ENCODE measurements around the gene KRT86. TPM values are rescaled to one million over a fixed set of nuclear protein-coding genes. Genes with fewer than 3 reads are reported as not detected.

The KRT86 gene
- total and polyA plus RNA-seq, 2 experiments from 2014 or later = 0.11 to 0.16 TPM

- H3K36me3 ChIP-seq (ENCODE audit: low read depth) = no peaks in the 10 kb centered on the region
- H3K27me3 ChIP-seq (replicated peaks; ENCODE audit: insufficient read depth) = no peaks in the 10 kb centered on the region
- TF ChIP-seq EZH2phosphoT487 (IDR thresholded peaks at IDR 0.05; ENCODE audit: insufficient read depth, low read depth) (no peak), EZH2 (IDR thresholded peaks at IDR 0.05; ENCODE audit: insufficient read depth, poor library complexity, severe bottlenecking) (no peak)
- no peaks in the 10 kb centered on the region for H3K79me2 ChIP-seq (ENCODE audit: insufficient read depth)
- no peaks in the 10 kb centered on the region for H3K9me3 ChIP-seq (ENCODE audit: low read depth)
- no peak overlapping the region for H3K9ac ChIP-seq
- H3F3A ChIP-seq (ENCODE audit: insufficient read depth) = peaks cover 17% of the 10 kb centered on the region
- H3K27ac ChIP-seq = no peak overlapping the region
- H4K20me1 ChIP-seq (ENCODE audit: insufficient read depth) = no peaks in the 10 kb centered on the region
- H3K9me2 ChIP-seq (ENCODE audit: insufficient read depth) = no peaks in the 10 kb centered on the region
- H3K4me3 ChIP-seq = no peak overlapping the region
- H3K4me2 ChIP-seq (ENCODE audit: unreplicated experiment) = no peak overlapping the region
- H2AFZ ChIP-seq = no peak overlapping the region
- WGBS, 2 experiments (ENCODE audit: low coverage in 1 of 2, low lambda C conversion rate in 2 of 2, missing lambda C conversion rate in 2 of 2) = 86 to 89% methylated on average over 3 of the region's 3 CpGs
- in situ Hi-C loops (cut with MboI) = no loop called here
- DNase-seq = no peak
- H3K4me1 ChIP-seq (ENCODE audit: insufficient read depth) = peaks cover 31% of the 10 kb centered on the region
Measured at GRCh38 chr12:52228366-52228765, 46.1 kb upstream of the KRT86 start.

DNA sequence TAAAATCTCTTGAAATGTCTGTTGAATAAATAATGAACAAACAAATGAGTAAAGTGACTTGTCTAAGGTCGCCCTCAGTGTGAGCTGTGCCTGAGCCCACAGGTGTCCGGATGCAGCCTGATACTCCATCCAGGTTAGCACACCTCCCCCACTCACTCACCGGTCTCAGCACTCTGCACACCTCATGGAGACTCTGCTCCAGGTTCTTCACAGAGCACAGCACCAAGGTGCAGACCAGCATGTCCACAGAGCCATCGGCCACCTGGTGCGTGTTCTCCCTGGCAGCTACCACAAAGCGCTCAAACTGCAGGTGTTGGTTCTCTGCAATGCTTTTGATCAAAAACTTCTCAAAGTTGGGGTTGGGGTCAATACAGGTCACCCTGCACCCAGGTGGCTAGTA is 45.5 kb upstream of the KRT86 start:
- Histone ChIP-seq H3K4me3 (no peak overlapping the region), H3K4me1 (ENCODE audit: insufficient read depth) (peaks cover 30% of the 10 kb centered on the region), H3K9ac (no peak overlapping the region), H3K9me3 (ENCODE audit: low read depth) (no peaks in the 10 kb centered on the region), H3K36me3 (ENCODE audit: low read depth) (no peaks in the 10 kb centered on the region), H3K79me2 (ENCODE audit: insufficient read depth) (no peaks in the 10 kb centered on the region), H3K27me3 (replicated peaks; ENCODE audit: insufficient read depth) (no peaks in the 10 kb centered on the region), H3K9me2 (ENCODE audit: insufficient read depth) (no peaks in the 10 kb centered on the region), H3F3A (ENCODE audit: insufficient read depth) (peaks cover 14% of the 10 kb centered on the region), H3K4me2 (ENCODE audit: unreplicated experiment) (no peak overlapping the region), H4K20me1 (ENCODE audit: insufficient read depth) (no peaks in the 10 kb centered on the region), H2AFZ (no peak overlapping the region), H3K27ac (no peak overlapping the region)
- TF ChIP-seq EZH2 (IDR thresholded peaks at IDR 0.05; ENCODE audit: insufficient read depth, poor library complexity, severe bottlenecking) = no peak
- no peak for TF ChIP-seq EZH2phosphoT487 (IDR thresholded peaks at IDR 0.05; ENCODE audit: insufficient read depth, low read depth)
- no peak for DNase-seq
- in situ Hi-C loops (cut with MboI) = no loop called here
- 87 to 93% methylated on average over 6 of the region's 6 CpGs for WGBS, 2 experiments (ENCODE audit: low coverage in 1 of 2, low lambda C conversion rate in 2 of 2, missing lambda C conversion rate in 2 of 2)

DNA sequence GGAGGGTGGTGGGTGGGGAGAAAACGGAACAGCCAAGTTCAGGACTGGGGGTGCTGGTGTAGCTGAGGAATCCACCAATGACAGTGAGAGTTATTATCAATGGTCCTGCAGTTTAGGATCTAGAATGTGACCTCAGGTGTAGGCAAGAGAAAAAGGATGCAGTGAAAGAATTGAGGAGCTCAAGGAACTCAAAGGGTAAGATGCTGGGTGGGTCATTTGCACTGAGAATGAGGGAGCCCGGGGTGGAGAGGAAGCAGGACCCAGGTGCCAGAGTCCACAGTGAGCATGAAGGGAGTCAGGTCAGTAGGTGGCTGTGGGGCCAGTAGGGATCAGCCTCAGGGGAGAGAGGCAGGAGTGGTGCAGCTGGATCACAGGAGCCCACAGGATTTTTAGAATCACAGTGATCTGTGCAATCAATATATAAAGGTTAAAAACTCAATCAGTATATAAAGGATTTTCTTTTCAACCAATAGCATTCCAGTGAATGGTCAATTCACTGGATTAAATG is 44.6 kb upstream of the KRT86 start:
- Histone ChIP-seq H3K4me1 (ENCODE audit: insufficient read depth) (peaks cover 30% of the 10 kb centered on the region), H3F3A (ENCODE audit: insufficient read depth) (peaks cover 5% of the 10 kb centered on the region; the same call in 1 of the 2 replicates), H3K27ac (peak overlapping the region; percentile 89), H3K79me2 (ENCODE audit: insufficient read depth) (no peaks in the 10 kb centered on the region), H3K9me3 (ENCODE audit: low read depth) (no peaks in the 10 kb centered on the region), H3K4me3 (0 out of 2 replicates have a peak overlapping the region, but pooled peaks have one; percentile 14), H3K4me2 (ENCODE audit: unreplicated experiment) (peak overlapping the region; percentile 57), H4K20me1 (ENCODE audit: insufficient read depth) (no peaks in the 10 kb centered on the region), H3K27me3 (replicated peaks; ENCODE audit: insufficient read depth) (no peaks in the 10 kb centered on the region), H2AFZ (no peak overlapping the region), H3K9me2 (ENCODE audit: insufficient read depth) (no peaks in the 10 kb centered on the region), H3K36me3 (ENCODE audit: low read depth) (no peaks in the 10 kb centered on the region), H3K9ac (0 out of 2 replicates have a peak overlapping the region, but pooled peaks have one; percentile 7)
- WGBS, 2 experiments (ENCODE audit: low coverage in 1 of 2, low lambda C conversion rate in 2 of 2, missing lambda C conversion rate in 2 of 2) = 91 to 92% methylated on average over 2 of the region's 2 CpGs
- TF ChIP-seq EZH2 (IDR thresholded peaks at IDR 0.05; ENCODE audit: insufficient read depth, poor library complexity, severe bottlenecking) (no peak), EZH2phosphoT487 (IDR thresholded peaks at IDR 0.05; ENCODE audit: insufficient read depth, low read depth) (no peak)
- in situ Hi-C loops (cut with MboI) = no loop called here
- DNase-seq = no peak

GRCh38 chr12:52230364-52231281 is 43.8 kb upstream of the KRT86 start:
- 19 to 20% methylated on average over 8 of the region's 8 CpGs for WGBS, 2 experiments (ENCODE audit: low coverage in 1 of 2, low lambda C conversion rate in 2 of 2, missing lambda C conversion rate in 2 of 2)
- no peaks in the 10 kb centered on the region for H3K27me3 ChIP-seq (replicated peaks; ENCODE audit: insufficient read depth)
- TF ChIP-seq EZH2 (IDR thresholded peaks at IDR 0.05; ENCODE audit: insufficient read depth, poor library complexity, severe bottlenecking) = no peak
- no peak for TF ChIP-seq EZH2phosphoT487 (IDR thresholded peaks at IDR 0.05; ENCODE audit: insufficient read depth, low read depth)
- peak overlapping the region; percentile 14; the same call in 1 of the 2 replicates for H3K4me3 ChIP-seq
- no peaks in the 10 kb centered on the region for H3K79me2 ChIP-seq (ENCODE audit: insufficient read depth)
- H3K9me3 ChIP-seq (ENCODE audit: low read depth) = no peaks in the 10 kb centered on the region
- H3K36me3 ChIP-seq (ENCODE audit: low read depth) = no peaks in the 10 kb centered on the region
- no peak overlapping the region for H2AFZ ChIP-seq
- peak overlapping the region; percentile 57 for H3K4me2 ChIP-seq (ENCODE audit: unreplicated experiment)
- peak; percentile 90 for DNase-seq
- peaks cover 35% of the 10 kb centered on the region for H3K4me1 ChIP-seq (ENCODE audit: insufficient read depth)
- peak overlapping the region; percentile 89 for H3K27ac ChIP-seq
- H4K20me1 ChIP-seq (ENCODE audit: insufficient read depth) = no peaks in the 10 kb centered on the region
- peak overlapping the region; percentile 69 for H3K9ac ChIP-seq
- in situ Hi-C loops (cut with MboI) = no loop called here
- no peaks in the 10 kb centered on the region for H3K9me2 ChIP-seq (ENCODE audit: insufficient read depth)
- H3F3A ChIP-seq (ENCODE audit: insufficient read depth) = peaks cover 5% of the 10 kb centered on the region; the same call in 1 of the 2 replicates
